ENCODE results near the gene PFDN6. TPM values are rescaled to one million over a fixed set of nuclear protein-coding genes. Genes with fewer than 3 reads are reported as not detected.

PFDN6 gene
- total and polyA plus RNA-seq, 9 of the 15 experiments (the other 6 are each of a cell fraction or from before 2014, with no cell fraction given) = 6.8 to 475 (median 216) TPM

GRCh38 chr6:33271468-33272274 lies 17.7 kb upstream of the PFDN6 start, which contains the start of the genes RPS18 and VPS52 (continued):
- TF ChIP-seq, protein P1, sequence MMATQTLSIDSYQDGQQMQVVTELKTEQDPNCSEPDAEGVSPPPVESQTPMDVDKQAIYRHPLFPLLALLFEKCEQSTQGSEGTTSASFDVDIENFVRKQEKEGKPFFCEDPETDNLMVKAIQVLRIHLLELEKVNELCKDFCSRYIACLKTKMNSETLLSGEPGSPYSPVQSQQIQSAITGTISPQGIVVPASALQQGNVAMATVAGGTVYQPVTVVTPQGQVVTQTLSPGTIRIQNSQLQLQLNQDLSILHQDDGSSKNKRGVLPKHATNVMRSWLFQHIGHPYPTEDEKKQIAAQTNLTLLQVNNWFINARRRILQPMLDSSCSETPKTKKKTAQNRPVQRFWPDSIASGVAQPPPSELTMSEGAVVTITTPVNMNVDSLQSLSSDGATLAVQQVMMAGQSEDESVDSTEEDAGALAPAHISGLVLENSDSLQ (IDR thresholded peaks at IDR 0.05) = peak; percentile 95
- TF ChIP-seq MYBL2 (IDR thresholded peaks at IDR 0.05; ENCODE audit: low read depth) (no peak; the same call in 1 of the 2 replicates), MYBL2 (CRISPR knock-in tag; IDR thresholded peaks at IDR 0.05; ENCODE audit: borderline replicate concordance) (no peak), MGA (IDR thresholded peaks at IDR 0.05) (peak; percentile 60; the same call in 1 of the 2 replicates), ZNF76 (CRISPR knock-in tag; IDR thresholded peaks at IDR 0.05; ENCODE audit: borderline replicate concordance) (peak; percentile 55; the same call in 1 of the 2 replicates), GTF2A2 (tag; IDR thresholded peaks at IDR 0.05) (peak; percentile 94), ZBED1 (IDR thresholded peaks at IDR 0.05) (peak; percentile 63; the same call in 1 of the 2 replicates), KLF6 (CRISPR knock-in tag; IDR thresholded peaks at IDR 0.05; ENCODE audit: borderline replicate concordance) (peak; percentile 35), ZNF57 (CRISPR knock-in tag; IDR thresholded peaks at IDR 0.05) (0 out of 2 replicates have a peak, but pooled peaks have one; percentile 22), DACH1 (IDR thresholded peaks at IDR 0.05; ENCODE audit: partially characterized antibody) (no peak), ZNF354B (CRISPR knock-in tag; IDR thresholded peaks at IDR 0.05) (0 out of 2 replicates have a peak, but pooled peaks have one; percentile 32)
- TF ChIP-seq, protein P2, sequence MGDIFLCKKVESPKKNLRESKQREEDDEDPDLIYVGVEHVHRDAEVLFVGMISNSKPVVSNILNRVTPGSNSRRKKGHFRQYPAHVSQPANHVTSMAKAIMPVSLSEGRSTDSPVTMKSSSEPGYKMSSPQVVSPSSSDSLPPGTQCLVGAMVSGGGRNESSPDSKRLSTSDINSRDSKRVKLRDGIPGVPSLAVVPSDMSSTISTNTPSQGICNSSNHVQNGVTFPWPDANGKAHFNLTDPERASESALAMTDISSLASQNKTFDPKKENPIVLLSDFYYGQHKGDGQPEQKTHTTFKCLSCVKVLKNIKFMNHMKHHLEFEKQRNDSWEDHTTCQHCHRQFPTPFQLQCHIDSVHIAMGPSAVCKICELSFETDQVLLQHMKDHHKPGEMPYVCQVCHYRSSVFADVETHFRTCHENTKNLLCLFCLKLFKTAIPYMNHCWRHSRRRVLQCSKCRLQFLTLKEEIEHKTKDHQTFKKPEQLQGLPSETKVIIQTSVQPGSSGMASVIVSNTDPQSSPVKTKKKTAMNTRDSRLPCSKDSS (IDR thresholded peaks at IDR 0.05; ENCODE audit: low read depth, partially characterized antibody) = no peak

All from K562 (cell line).